WTC11 (cell line): ENCODE data around the gene PPP1R14B. TPM values are rescaled to one million over a fixed set of nuclear protein-coding genes. Genes with fewer than 3 reads are reported as not detected.
A peak's percentile ranks its signal among the peaks of the same experiment; 100 is the strongest.
"Not testable (repeated sequence)": the region's sequence is repeated elsewhere in the genome, so short reads cannot be mapped to it uniquely, and the experiment has no call there.

Source experiments
- ATAC-seq: fragments of 200-7000 bp; cut with Tn5 transposase; 2 replicates; pipeline ENCODE4 v1.10.0; 2021; ENCODE audit warnings: mild to moderate bottlenecking, moderate library complexity
- CTCF ChIA-PET: fragments of 300-600 bp; sonication (Branson Sonifier 250); formaldehyde crosslinking; loops from one replicate; lab custom pipeline; 2021; ENCODE audit warnings: antibody characterized with exemption; lab: Charles Lee
- POLR2A ChIA-PET: fragments of 350-600 bp; sonication (Branson Sonifier 250); formaldehyde crosslinking; loops from one replicate; lab custom pipeline; 2021; ENCODE audit warnings: antibody characterized with exemption; lab: Charles Lee
- DNase-seq: peaks from one replicate; pipeline ENCODE4 v3.0.0; 2021; ENCODE audit warnings: low spot score
- H3K27ac Mint-ChIP-seq: 2 replicates; pipeline ENCODE4 v1.8.0; 2021; ENCODE audit warnings: mixed read lengths
- H3K27me3 Mint-ChIP-seq: 2 replicates; pipeline ENCODE4 v1.8.0; 2021; ENCODE audit warnings: low read depth, mild to moderate bottlenecking, moderate library complexity, mixed read lengths
- H3K36me3 Mint-ChIP-seq: 2 replicates; pipeline ENCODE4 v1.8.0; 2021; ENCODE audit warnings: mixed read lengths
- H3K4me1 Mint-ChIP-seq: 2 replicates; pipeline ENCODE4 v1.8.0; 2022; ENCODE audit warnings: mixed read lengths
- H3K4me3 Mint-ChIP-seq: 2 replicates; pipeline ENCODE4 v1.8.0; 2021; ENCODE audit warnings: mild to moderate bottlenecking, moderate library complexity, mixed read lengths
- H3K9me3 Mint-ChIP-seq: 2 replicates; pipeline ENCODE4 v1.8.0; 2021; ENCODE audit warnings: mixed read lengths
- ATF1 ChIP-seq: sonication (generic); formaldehyde crosslinking; IDR thresholded peaks from 2 replicates; pipeline ENCODE4 v1.8.1; 2023; ENCODE audit warnings: mild to moderate bottlenecking, moderate library complexity, missing genetic modification reagents
- ATF2 ChIP-seq: sonication (generic); formaldehyde crosslinking; IDR thresholded peaks from 2 replicates; pipeline ENCODE4 v1.8.1; 2022; ENCODE audit warnings: low read depth, missing genetic modification reagents, borderline replicate concordance
- ATF6 ChIP-seq: sonication (generic); formaldehyde crosslinking; IDR thresholded peaks from 2 replicates; pipeline ENCODE4 v1.8.1; 2023; ENCODE audit warnings: mild to moderate bottlenecking, missing genetic modification reagents
- ESRRA ChIP-seq: sonication (generic); formaldehyde crosslinking; IDR thresholded peaks from 2 replicates; pipeline ENCODE4 v1.8.1; 2022; ENCODE audit warnings: mild to moderate bottlenecking, missing genetic modification reagents, borderline replicate concordance
- FOXP1 ChIP-seq: sonication (generic); formaldehyde crosslinking; IDR thresholded peaks from 2 replicates; pipeline ENCODE4 v1.8.0; 2022; ENCODE audit warnings: missing genetic modification reagents, mild to moderate bottlenecking, moderate library complexity, borderline replicate concordance
- GTF2I ChIP-seq: fragments of 250-450 bp; sonication (Bioruptor Pico); conservative IDR thresholded peaks from 2 replicates; pipeline ENCODE4 v1.4.0; 2021; ENCODE audit warnings: mild to moderate bottlenecking
- HMGA2 ChIP-seq: fragments of 250-450 bp; sonication (Bioruptor Pico); IDR thresholded peaks from 2 replicates; pipeline ENCODE4 v1.4.0; 2021; ENCODE audit warnings: mild to moderate bottlenecking, moderate library complexity
- OVOL2 ChIP-seq: fragments of 250-450 bp; sonication (Bioruptor Pico); IDR thresholded peaks from 2 replicates; pipeline ENCODE4 v1.9.0; 2021; ENCODE audit warnings: mild to moderate bottlenecking, borderline replicate concordance
- SOX15 ChIP-seq: fragments of 250-450 bp; sonication (Bioruptor Pico); IDR thresholded peaks from 2 replicates; pipeline ENCODE4 v1.9.0; 2021; ENCODE audit warnings: mild to moderate bottlenecking
- TP53 ChIP-seq: sonication (generic); formaldehyde crosslinking; IDR thresholded peaks from 2 replicates; pipeline ENCODE4 v1.8.1; 2023; ENCODE audit warnings: mild to moderate bottlenecking, missing genetic modification reagents
- USF2 ChIP-seq: sonication (generic); formaldehyde crosslinking; IDR thresholded peaks from 2 replicates; pipeline ENCODE4 v1.8.1; 2023; ENCODE audit warnings: mild to moderate bottlenecking, missing genetic modification reagents, moderate library complexity
- ZNF416 ChIP-seq: fragments of 250-450 bp; sonication (Bioruptor Pico); IDR thresholded peaks from 2 replicates; pipeline ENCODE4 v1.9.0; 2021; ENCODE audit warnings: mild to moderate bottlenecking, inconsistent platforms
- ZNF423 ChIP-seq: fragments of 250-450 bp; sonication (Bioruptor Pico); IDR thresholded peaks from 2 replicates; pipeline ENCODE4 v2.1.2; 2022; ENCODE audit warnings: mild to moderate bottlenecking, moderate library complexity
- total RNA-seq: library from RNA; stranded (reverse); gene quantifications from 3 replicates; pipeline ENCODE4 v1.2.3, GENCODE V29; 2021
- TF ChIP-seq, protein P1 (sequence below): sonication (generic); formaldehyde crosslinking; IDR thresholded peaks from 2 replicates; pipeline ENCODE4 v1.8.1; 2023; ENCODE audit warnings: mild to moderate bottlenecking, moderate library complexity, missing genetic modification reagents
- TF ChIP-seq, protein P2 (sequence below): sonication (generic); formaldehyde crosslinking; IDR thresholded peaks from 2 replicates; pipeline ENCODE4 v1.8.0; 2023; ENCODE audit warnings: mild to moderate bottlenecking, missing genetic modification reagents
- TF ChIP-seq, protein P3 (sequence below): fragments of 250-450 bp; sonication (Bioruptor Pico); IDR thresholded peaks from 2 replicates; pipeline ENCODE4 v1.8.0; 2021; ENCODE audit warnings: mild to moderate bottlenecking

The PPP1R14B gene
- total RNA-seq, 1 experiment from 2014 or later: 471 TPM

- Mint-ChIP-seq H3K4me3 (peak overlapping the region; percentile 88), H3K27ac (peak overlapping the region; percentile 93), H3K36me3 (peaks cover 8% of the 10 kb centered on the region), H3K27me3 (no peaks in the 10 kb centered on the region), H3K4me1 (peaks cover 44% of the 10 kb centered on the region), H3K9me3 (no peaks in the 10 kb centered on the region)
- POLR2A ChIA-PET: interaction anchor here (1.0 to 1.5 kb wide), 5 partner anchors 20 to 329 kb away, joined by 3 to 6 read pairs (median 4); partner anchors contain the start of genes NUDT22 and TRPT1
- ATAC-seq (no peak), DNase-seq (no peak)
- CTCF ChIA-PET: interaction anchor here (0.8 to 5.3 kb wide), 11 partner anchors 13 to 457 kb away, joined by 3 to 75 read pairs (median 7); partner anchors contain the start of genes CATSPERZ, ESRRA, FERMT3 and STIP1
- TF ChIP-seq, protein P1, sequence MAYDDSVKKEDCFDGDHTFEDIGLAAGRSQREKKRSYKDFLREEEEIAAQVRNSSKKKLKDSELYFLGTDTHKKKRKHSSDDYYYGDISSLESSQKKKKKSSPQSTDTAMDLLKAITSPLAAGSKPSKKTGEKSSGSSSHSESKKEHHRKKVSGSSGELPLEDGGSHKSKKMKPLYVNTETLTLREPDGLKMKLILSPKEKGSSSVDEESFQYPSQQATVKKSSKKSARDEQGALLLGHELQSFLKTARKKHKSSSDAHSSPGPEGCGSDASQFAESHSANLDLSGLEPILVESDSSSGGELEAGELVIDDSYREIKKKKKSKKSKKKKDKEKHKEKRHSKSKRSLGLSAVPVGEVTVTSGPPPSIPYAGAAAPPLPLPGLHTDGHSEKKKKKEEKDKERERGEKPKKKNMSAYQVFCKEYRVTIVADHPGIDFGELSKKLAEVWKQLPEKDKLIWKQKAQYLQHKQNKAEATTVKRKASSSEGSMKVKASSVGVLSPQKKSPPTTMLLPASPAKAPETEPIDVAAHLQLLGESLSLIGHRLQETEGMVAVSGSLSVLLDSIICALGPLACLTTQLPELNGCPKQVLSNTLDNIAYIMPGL (CRISPR knock-in tag): 0 out of 2 replicates have a peak, but pooled peaks have one; percentile 18
- TF ChIP-seq ATF6 (CRISPR knock-in tag): no peak
- TF ChIP-seq, all 79 proteins: peak for 1
Observed at GRCh38 chr11:64247729-64248531, 1.2 kb upstream of the PPP1R14B start.

DNA sequence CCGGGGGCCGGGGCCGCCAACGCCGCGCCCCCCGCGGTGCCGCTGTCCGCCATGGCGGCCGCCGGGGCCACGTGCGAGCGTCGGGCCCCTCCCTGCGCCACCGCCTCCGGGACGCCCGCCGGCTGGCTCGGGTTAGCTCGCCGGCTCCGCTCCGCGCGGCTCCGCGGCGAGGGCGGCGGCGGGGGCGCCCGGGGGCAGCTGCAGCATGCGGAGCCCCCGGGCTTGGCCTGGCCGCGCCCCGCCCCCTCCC lies 197 bp downstream of the PPP1R14B start:
- not testable (repeated sequence) for H3K36me3 Mint-ChIP-seq, DNase-seq, ATAC-seq, H3K27me3 Mint-ChIP-seq, H3K27ac Mint-ChIP-seq, H3K9me3 Mint-ChIP-seq
- ChIA-PET CTCF (interaction anchor here (0.8 to 2.1 kb wide), 8 partner anchors 21 to 108 kb away, joined by 3 to 11 read pairs (median 6); partner anchors contain the start of genes ESRRA, NUDT22 and TRPT1), POLR2A (interaction anchor here (0.7 to 1.7 kb wide), 5 partner anchors 20 to 464 kb away, joined by 3 to 7 read pairs (median 3); partner anchors contain the start of genes NUDT22 and TRPT1)
- TF ChIP-seq USF2 (CRISPR knock-in tag) (peak; percentile 35; the same call in 1 of the 2 replicates), ZNF416 (CRISPR knock-in tag) (peak; percentile 10; the same call in 1 of the 2 replicates), TP53 (CRISPR knock-in tag) (0 out of 2 replicates have a peak, but pooled peaks have one; percentile 20)
- H3K4me1 Mint-ChIP-seq: peaks cover 50% of the 10 kb centered on the region
- H3K4me3 Mint-ChIP-seq: peak overlapping the region; percentile 88

GRCh38 chr11:64245797-64246620 lies 734 bp downstream of the PPP1R14B start:
- ATAC-seq (no peak), DNase-seq (no peak)
- H3K9me3 Mint-ChIP-seq: no peaks in the 10 kb centered on the region
- peak overlapping the region; percentile 85 for H3K4me3 Mint-ChIP-seq
- H3K4me1 Mint-ChIP-seq: peaks cover 50% of the 10 kb centered on the region
- H3K27ac Mint-ChIP-seq: peak overlapping the region; percentile 60
- POLR2A ChIA-PET: interaction anchor here (0.6 to 1.9 kb wide), 10 partner anchors 17 to 465 kb away, joined by 3 to 7 read pairs (median 4); partner anchors contain the start of genes ESRRA, NUDT22, STIP1 and TRPT1
- H3K27me3 Mint-ChIP-seq: no peaks in the 10 kb centered on the region
- peaks cover 8% of the 10 kb centered on the region for H3K36me3 Mint-ChIP-seq
- CTCF ChIA-PET: interaction anchor here (0.7 to 2.1 kb wide), 8 partner anchors 20 to 109 kb away, joined by 3 to 11 read pairs (median 5); partner anchors contain the start of genes ESRRA, NUDT22 and TRPT1
- TF ChIP-seq FOXP1 (CRISPR knock-in tag) (peak; percentile 36; the same call in 1 of the 2 replicates), ATF2 (CRISPR knock-in tag) (no peak), ESRRA (CRISPR knock-in tag) (0 out of 2 replicates have a peak, but pooled peaks have one; percentile 1), GTF2I (CRISPR knock-in tag) (0 out of 2 replicates have a peak, but pooled peaks have one; percentile 40), HMGA2 (CRISPR knock-in tag) (no peak), ZNF423 (no peak), TP53 (CRISPR knock-in tag) (no peak), OVOL2 (CRISPR knock-in tag) (no peak), ATF1 (CRISPR knock-in tag) (no peak), SOX15 (CRISPR knock-in tag) (no peak)
- TF ChIP-seq, protein P2, sequence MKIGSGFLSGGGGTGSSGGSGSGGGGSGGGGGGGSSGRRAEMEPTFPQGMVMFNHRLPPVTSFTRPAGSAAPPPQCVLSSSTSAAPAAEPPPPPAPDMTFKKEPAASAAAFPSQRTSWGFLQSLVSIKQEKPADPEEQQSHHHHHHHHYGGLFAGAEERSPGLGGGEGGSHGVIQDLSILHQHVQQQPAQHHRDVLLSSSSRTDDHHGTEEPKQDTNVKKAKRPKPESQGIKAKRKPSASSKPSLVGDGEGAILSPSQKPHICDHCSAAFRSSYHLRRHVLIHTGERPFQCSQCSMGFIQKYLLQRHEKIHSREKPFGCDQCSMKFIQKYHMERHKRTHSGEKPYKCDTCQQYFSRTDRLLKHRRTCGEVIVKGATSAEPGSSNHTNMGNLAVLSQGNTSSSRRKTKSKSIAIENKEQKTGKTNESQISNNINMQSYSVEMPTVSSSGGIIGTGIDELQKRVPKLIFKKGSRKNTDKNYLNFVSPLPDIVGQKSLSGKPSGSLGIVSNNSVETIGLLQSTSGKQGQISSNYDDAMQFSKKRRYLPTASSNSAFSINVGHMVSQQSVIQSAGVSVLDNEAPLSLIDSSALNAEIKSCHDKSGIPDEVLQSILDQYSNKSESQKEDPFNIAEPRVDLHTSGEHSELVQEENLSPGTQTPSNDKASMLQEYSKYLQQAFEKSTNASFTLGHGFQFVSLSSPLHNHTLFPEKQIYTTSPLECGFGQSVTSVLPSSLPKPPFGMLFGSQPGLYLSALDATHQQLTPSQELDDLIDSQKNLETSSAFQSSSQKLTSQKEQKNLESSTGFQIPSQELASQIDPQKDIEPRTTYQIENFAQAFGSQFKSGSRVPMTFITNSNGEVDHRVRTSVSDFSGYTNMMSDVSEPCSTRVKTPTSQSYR (CRISPR knock-in tag): no peak
- TF ChIP-seq, protein P3, sequence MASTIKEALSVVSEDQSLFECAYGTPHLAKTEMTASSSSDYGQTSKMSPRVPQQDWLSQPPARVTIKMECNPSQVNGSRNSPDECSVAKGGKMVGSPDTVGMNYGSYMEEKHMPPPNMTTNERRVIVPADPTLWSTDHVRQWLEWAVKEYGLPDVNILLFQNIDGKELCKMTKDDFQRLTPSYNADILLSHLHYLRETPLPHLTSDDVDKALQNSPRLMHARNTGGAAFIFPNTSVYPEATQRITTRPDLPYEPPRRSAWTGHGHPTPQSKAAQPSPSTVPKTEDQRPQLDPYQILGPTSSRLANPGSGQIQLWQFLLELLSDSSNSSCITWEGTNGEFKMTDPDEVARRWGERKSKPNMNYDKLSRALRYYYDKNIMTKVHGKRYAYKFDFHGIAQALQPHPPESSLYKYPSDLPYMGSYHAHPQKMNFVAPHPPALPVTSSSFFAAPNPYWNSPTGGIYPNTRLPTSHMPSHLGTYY: no peak
